Measurements from ENCODE around the gene DMBX1.

DNA sequence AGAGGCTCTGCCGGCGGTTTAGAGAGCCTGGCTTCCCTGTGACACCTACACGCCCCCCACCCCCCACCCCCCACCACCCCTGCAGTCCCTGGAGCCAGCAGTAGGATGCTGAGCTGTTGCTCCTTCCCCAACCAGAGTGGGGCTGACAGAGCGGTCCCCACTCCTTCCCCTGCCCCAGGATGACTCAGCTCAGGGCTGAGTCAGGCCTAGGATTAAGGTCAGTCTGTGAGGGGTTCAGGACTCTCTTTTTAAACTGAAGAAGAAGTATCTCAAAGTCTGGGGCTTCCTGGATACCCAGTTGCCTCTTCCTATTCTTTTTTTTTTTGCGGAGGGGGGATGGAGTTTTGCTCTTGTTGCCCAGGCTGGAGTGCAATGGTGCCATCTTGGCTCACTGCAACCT lies 19.1 kb downstream of the DMBX1 start:
- TF ChIP-seq, protein P1, sequence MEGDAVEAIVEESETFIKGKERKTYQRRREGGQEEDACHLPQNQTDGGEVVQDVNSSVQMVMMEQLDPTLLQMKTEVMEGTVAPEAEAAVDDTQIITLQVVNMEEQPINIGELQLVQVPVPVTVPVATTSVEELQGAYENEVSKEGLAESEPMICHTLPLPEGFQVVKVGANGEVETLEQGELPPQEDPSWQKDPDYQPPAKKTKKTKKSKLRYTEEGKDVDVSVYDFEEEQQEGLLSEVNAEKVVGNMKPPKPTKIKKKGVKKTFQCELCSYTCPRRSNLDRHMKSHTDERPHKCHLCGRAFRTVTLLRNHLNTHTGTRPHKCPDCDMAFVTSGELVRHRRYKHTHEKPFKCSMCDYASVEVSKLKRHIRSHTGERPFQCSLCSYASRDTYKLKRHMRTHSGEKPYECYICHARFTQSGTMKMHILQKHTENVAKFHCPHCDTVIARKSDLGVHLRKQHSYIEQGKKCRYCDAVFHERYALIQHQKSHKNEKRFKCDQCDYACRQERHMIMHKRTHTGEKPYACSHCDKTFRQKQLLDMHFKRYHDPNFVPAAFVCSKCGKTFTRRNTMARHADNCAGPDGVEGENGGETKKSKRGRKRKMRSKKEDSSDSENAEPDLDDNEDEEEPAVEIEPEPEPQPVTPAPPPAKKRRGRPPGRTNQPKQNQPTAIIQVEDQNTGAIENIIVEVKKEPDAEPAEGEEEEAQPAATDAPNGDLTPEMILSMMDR (IDR thresholded peaks at IDR 0.05) = no peak
- TF ChIP-seq POLR2AphosphoS5 (IDR thresholded peaks at IDR 0.05) = no peak
